Activated T-cell treated with anti-CD3 and anti-CD28 coated beads, Interleukin-2, amount 50 U/mL, for 72 hours (primary cell): ENCODE data around the gene ALKBH5. TPM values are rescaled to one million over a fixed set of nuclear protein-coding genes. Genes with fewer than 3 reads are reported as not detected.

Source experiments
- ATAC-seq, 2 donors: fragments of 150-1000 bp; cut with Tn5 transposase; replicated peaks in 1 of 2; 2 replicates each; pipeline ENCODE4 v1.10.0; 2021; ENCODE audit warnings: moderate library complexity in 2 of 2, mild to moderate bottlenecking in 1 of 2
- DNase-seq, 2 donors: peaks; one replicate each; pipeline ENCODE4 v3.0.0; 2021 to 2022; ENCODE audit warnings: mixed read lengths in 1 of 2
- H3K27ac Mint-ChIP-seq: one replicate; pipeline ENCODE4 v1.8.0; 2022; ENCODE audit warnings: mild to moderate bottlenecking, moderate library complexity, mixed read lengths
- H3K27me3 Mint-ChIP-seq: one replicate; pipeline ENCODE4 v1.8.0; 2022; ENCODE audit warnings: low read depth, mixed read lengths
- H3K36me3 Mint-ChIP-seq, 2 donors: one replicate each; pipeline ENCODE4 v1.8.0; 2022; ENCODE audit warnings: mixed read lengths in 2 of 2, mild to moderate bottlenecking in 1 of 2; ENCODE audit not compliant: insufficient read depth in 2 of 2
- H3K4me1 Mint-ChIP-seq: one replicate; pipeline ENCODE4 v1.8.0; 2022; ENCODE audit warnings: low read depth, mixed read lengths
- H3K4me3 Mint-ChIP-seq, 2 donors: one replicate each; pipeline ENCODE4 v1.8.0; 2022; ENCODE audit warnings: mild to moderate bottlenecking in 2 of 2, mixed read lengths in 2 of 2, moderate library complexity in 2 of 2
- H3K9me3 Mint-ChIP-seq, 2 donors: one replicate each; pipeline ENCODE4 v1.8.0; 2022; ENCODE audit warnings: mixed read lengths in 2 of 2
- total RNA-seq, 2 donors: library from RNA; stranded (reverse); gene quantifications; one replicate each; pipeline ENCODE4 v1.2.3, GENCODE V29; 2022

Gene ALKBH5
- total RNA-seq, 2 donors from 2014 or later, result 125 to 133 TPM

DNA sequence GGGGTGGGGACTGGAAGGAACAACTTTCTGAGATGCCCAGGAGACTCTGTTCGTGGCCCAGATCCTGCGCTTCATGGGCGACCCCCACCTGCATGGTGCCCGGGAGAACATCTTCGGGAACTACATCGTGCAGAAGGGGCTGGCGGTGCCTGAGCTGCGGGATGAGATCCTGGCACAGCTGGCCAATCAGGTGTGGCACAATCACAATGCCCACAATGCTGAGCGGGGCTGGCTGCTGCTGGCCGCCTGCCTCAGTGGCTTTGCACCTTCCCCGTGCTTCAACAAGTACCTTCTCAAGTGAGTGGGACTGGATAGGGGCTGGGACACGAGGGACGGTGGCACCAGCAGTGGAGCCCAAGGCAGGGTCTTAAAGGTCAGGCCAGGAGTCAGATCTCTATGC is 37.8 kb upstream of the ALKBH5 start:
- no peaks in the 10 kb centered on the region for H3K27me3 Mint-ChIP-seq
- no peak for ATAC-seq
- H3K4me3 Mint-ChIP-seq, result no peak overlapping the region
- no peaks in the 10 kb centered on the region for H3K36me3 Mint-ChIP-seq
- H3K9me3 Mint-ChIP-seq, result no peaks in the 10 kb centered on the region
- H3K4me1 Mint-ChIP-seq, result peaks cover 5% of the 10 kb centered on the region
- no peak for DNase-seq
- no peak overlapping the region for H3K27ac Mint-ChIP-seq

DNA sequence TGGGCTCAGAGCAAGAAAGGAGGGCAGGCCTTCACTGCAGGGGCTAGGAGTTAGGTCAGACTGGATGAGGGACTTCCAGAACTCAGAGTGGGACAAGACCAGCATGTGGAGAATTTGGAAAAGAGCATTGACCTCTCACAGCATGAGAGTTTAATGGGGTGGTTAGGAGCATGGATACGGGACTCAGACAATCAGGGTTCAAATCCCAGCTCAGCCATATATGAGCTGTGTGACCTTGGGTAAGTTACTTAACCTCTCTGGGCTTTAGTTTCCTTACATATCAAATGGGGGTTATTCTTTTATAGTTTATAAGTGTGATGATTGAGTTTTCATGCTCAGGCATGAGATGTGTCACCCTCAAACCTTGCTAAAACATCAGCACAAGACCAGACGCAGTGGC is 37.4 kb upstream of the ALKBH5 start:
- no peak overlapping the region for H3K4me3 Mint-ChIP-seq
- no peak for DNase-seq
- H3K27ac Mint-ChIP-seq, result no peak overlapping the region
- H3K9me3 Mint-ChIP-seq, result no peaks in the 10 kb centered on the region
- H3K4me1 Mint-ChIP-seq, result peaks cover under 1% of the 10 kb centered on the region
- H3K27me3 Mint-ChIP-seq, result no peaks in the 10 kb centered on the region
- ATAC-seq, result no peak
- H3K36me3 Mint-ChIP-seq, result no peaks in the 10 kb centered on the region

DNA sequence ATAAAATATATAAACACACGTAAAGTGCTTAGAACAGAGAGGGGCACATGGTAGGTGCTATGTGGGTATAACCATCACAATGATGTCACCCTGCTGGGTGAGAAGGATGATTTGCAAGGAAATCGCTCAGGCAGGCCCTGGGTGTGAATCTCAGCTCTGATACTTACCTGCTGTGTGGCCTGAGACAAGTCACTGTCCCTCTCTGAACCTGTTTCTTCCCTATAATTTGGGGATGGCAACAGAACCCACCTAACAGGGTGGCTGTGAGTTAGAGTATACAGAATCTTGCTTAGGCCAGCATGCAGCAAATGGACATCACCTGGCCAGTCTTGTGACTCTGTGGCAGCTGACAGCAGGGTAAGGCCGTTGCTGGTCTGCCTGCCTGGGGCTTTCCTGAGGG is 36.6 kb upstream of the ALKBH5 start:
- Mint-ChIP-seq H3K4me3 (no peak overlapping the region), H3K27ac (no peak overlapping the region), H3K4me1 (no peaks in the 10 kb centered on the region), H3K9me3 (no peaks in the 10 kb centered on the region), H3K36me3 (no peaks in the 10 kb centered on the region), H3K27me3 (no peaks in the 10 kb centered on the region)
- ATAC-seq (no peak), DNase-seq (no peak)

DNA sequence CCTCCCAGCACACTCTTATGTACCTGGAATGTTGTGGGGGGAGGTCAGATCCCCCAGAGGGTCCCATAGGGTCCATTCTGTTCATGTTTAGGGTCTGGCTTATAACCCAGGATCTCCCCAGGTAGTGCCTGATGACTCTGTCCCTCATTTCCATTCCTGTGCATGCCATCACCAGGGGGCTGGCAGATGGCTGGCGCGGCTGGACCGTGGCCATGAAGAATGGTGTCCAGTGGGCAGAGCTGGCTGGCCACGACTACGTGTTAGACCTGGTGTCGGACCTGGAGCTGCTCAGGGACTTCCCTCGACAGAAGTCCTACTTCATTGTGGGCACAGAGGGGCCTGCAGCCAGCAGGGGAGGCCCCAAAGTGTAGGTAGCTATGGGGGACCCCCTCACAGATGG is 35.0 kb upstream of the ALKBH5 start:
- no peaks in the 10 kb centered on the region for H3K4me1 Mint-ChIP-seq
- no peak overlapping the region for H3K4me3 Mint-ChIP-seq
- H3K36me3 Mint-ChIP-seq, result no peaks in the 10 kb centered on the region
- H3K27ac Mint-ChIP-seq, result no peak overlapping the region
- H3K9me3 Mint-ChIP-seq, result no peaks in the 10 kb centered on the region
- H3K27me3 Mint-ChIP-seq, result no peaks in the 10 kb centered on the region
- DNase-seq (no peak), ATAC-seq (no peak)

DNA sequence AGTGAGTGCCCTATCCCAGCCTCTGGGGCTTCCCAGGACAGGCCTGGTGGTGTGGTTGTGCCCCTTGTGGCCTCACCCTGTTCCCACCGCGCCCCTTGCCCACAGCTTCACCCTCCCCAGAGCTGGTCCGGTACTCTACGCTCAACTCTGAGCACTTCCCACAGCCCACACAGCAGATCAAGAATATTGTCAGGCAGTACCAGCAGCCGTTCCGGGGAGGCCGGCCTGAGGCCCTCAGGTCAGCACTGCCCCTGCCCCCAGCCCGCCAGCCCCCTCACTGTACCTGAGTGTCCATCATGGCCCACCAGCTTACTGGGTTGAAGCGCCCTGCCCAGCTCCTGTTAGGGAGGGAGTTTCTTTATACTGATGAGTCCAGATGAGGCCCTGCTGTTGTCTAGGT is 32.3 kb upstream of the ALKBH5 start:
- H3K27ac Mint-ChIP-seq, result no peak overlapping the region
- H3K27me3 Mint-ChIP-seq, result no peaks in the 10 kb centered on the region
- no peaks in the 10 kb centered on the region for H3K36me3 Mint-ChIP-seq
- no peaks in the 10 kb centered on the region for H3K9me3 Mint-ChIP-seq
- H3K4me1 Mint-ChIP-seq, result peaks cover under 1% of the 10 kb centered on the region
- DNase-seq, result no peak
- H3K4me3 Mint-ChIP-seq, result no peak overlapping the region
- no peak for ATAC-seq

DNA sequence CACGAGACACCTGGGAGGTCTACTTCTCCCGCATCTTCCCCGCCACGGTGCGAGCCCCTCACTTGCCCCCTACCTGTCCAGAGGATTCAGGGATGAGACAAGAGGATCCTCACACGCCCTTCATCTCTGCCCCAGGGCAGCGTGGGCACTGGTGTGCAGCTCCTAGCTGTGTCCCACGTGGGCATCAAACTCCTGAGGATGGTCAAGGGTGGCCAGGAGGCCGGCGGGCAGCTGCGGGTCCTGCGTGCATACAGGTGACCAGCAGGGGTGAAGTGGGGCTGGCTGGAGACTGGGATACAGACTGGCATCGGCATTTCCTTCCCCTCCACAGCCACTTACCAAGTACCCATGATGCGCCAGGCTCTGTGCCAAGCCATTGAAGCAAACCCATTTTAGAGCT is 28.4 kb upstream of the ALKBH5 start:
- H3K4me1 Mint-ChIP-seq, result peaks cover 11% of the 10 kb centered on the region
- H3K27ac Mint-ChIP-seq, result no peak overlapping the region
- no peak for DNase-seq
- H3K4me3 Mint-ChIP-seq, result no peak overlapping the region
- H3K9me3 Mint-ChIP-seq, result no peaks in the 10 kb centered on the region
- no peaks in the 10 kb centered on the region for H3K27me3 Mint-ChIP-seq
- no peak for ATAC-seq
- H3K36me3 Mint-ChIP-seq, result no peaks in the 10 kb centered on the region

DNA sequence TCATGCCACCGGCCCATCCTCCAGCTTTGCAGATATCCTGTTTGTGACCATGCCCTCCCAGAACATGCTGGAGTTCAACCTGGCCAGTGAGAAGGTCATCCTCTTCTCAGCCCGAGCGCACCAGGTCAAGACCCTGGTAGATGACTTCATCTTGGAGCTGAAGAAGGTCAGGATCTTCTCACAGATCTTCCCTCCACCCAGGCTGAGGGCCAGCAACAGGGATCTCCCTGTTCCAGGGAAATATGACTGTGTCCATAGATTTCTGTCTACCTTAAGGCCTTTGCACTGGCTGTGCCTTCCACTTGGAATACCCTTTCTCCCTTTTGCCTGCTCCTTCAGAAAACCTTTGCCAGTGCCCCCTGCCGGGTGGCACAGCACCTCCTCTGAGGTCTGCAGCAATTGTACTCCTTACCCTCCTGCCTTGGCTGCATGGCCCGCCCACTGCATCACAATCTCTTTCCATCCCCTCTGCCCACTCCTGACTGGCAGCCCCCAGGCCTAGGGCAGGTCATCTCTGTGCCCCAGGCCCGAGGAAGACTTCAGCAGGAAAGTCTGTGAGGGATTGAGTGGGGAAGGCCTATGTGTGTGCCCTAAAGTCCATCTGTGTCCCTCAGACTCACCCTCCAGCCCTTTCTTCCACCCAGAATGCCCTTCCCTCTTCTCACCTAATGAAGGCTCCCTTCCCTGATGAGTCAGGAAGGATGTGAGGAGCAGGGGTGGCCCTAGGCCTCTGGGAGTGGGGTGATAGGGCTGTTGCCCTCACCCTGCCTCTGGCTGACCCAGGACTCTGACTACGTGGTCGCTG is 27.3 kb upstream of the ALKBH5 start:
- no peak overlapping the region for H3K27ac Mint-ChIP-seq
- no peak overlapping the region for H3K4me3 Mint-ChIP-seq

DNA sequence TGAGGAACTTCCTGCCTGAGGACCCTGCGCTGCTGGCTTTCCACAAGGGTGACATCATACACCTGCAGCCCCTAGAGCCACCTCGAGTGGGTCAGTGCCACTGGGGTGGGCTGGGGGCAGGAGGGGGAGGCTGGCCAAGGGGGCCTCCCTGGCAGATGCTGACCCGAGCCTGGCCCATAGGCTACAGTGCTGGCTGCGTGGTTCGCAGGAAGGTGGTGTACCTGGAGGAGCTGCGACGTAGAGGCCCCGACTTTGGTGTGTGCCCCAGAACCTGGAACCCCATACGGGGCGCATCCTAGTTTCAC is 26.7 kb upstream of the ALKBH5 start:
- no peak overlapping the region for H3K27ac Mint-ChIP-seq
- H3K36me3 Mint-ChIP-seq, result no peaks in the 10 kb centered on the region
- no peaks in the 10 kb centered on the region for H3K9me3 Mint-ChIP-seq
- H3K4me1 Mint-ChIP-seq, result peaks cover 11% of the 10 kb centered on the region
- DNase-seq (no peak), ATAC-seq (no peak)
- no peaks in the 10 kb centered on the region for H3K27me3 Mint-ChIP-seq
- no peak overlapping the region for H3K4me3 Mint-ChIP-seq

More for the DNA sequence above, 27.3 kb upstream of the ALKBH5 start:
- no peak for ATAC-seq
- H3K36me3 Mint-ChIP-seq, result no peaks in the 10 kb centered on the region
- DNase-seq, result no peak
- H3K4me1 Mint-ChIP-seq, result peaks cover 11% of the 10 kb centered on the region
- no peaks in the 10 kb centered on the region for H3K27me3 Mint-ChIP-seq
- no peaks in the 10 kb centered on the region for H3K9me3 Mint-ChIP-seq

DNA sequence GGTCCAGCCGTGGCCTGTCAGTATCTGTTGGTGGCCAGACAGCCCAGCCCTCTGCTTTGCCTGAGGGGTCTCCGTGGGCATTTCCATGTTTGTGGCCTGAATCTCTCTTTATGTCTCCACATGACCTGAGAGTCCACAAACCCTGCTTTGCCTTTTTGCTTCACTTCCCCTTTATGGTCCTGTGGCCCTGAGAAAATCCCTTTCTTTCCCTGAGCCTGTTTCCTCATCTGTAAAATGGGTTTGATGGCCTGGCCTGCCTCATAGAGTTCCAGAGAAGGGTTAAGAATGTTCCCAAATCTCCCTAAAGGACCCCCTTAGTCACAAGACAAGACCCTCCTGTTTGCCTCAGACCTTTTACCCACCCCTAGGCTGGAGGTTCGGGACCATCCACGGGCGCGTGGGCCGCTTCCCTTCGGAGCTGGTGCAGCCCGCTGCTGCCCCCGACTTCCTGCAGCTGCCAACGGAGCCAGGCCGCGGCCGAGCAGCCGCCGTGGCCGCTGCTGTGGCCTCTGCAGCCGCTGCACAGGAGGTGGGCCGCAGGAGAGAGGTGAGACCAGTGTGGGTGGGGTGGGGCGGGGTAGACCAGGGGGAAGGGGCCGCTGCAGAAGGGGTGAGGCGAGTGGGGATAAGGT is 26.2 kb upstream of the ALKBH5 start:
- no peak overlapping the region for H3K27ac Mint-ChIP-seq
- no peak for ATAC-seq

DNA sequence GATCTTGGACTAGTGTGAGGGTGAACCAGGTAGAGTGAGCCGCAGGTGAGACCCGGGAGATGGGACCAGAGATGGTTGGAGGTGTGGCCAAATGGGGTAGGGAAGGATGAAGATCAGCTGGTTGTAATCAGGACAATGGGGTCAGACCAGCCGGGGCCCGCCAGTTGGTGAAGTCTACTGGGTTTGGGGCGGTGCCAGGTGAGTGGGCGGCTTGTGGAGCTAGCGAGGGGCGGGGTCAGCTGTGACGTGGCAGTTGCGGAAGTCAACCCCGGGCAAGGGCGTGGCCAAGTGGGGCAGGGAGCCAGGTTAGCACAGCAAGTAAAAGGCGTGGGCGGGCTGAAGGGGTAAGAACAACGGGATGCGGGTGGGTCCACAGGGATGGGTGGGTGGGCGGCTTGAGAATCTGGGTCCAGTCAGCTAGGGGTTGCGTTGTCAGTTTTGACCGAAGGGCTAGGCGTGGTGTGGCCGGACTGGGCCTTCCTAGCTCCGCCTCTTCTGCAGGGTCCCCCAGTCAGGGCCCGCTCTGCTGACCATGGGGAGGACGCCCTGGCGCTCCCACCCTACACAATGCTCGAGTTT is 25.5 kb upstream of the ALKBH5 start:
- ATAC-seq, result peak; percentile 85
- H3K4me3 Mint-ChIP-seq, result peak overlapping the region; percentile 77 to 89
- no peaks in the 10 kb centered on the region for H3K9me3 Mint-ChIP-seq
- H3K4me1 Mint-ChIP-seq, result peaks cover 11% of the 10 kb centered on the region
- no peaks in the 10 kb centered on the region for H3K36me3 Mint-ChIP-seq
- peak overlapping the region; percentile 67 for H3K27ac Mint-ChIP-seq
- peak; percentile 97 to 98 for DNase-seq
- H3K27me3 Mint-ChIP-seq, result no peaks in the 10 kb centered on the region

More for the DNA sequence above, 26.2 kb upstream of the ALKBH5 start:
- Mint-ChIP-seq H3K27me3 (no peaks in the 10 kb centered on the region), H3K4me1 (peaks cover 11% of the 10 kb centered on the region), H3K9me3 (no peaks in the 10 kb centered on the region), H3K36me3 (no peaks in the 10 kb centered on the region), H3K4me3 (peak overlapping the region; percentile 77 to 89)
- no peak for DNase-seq

DNA sequence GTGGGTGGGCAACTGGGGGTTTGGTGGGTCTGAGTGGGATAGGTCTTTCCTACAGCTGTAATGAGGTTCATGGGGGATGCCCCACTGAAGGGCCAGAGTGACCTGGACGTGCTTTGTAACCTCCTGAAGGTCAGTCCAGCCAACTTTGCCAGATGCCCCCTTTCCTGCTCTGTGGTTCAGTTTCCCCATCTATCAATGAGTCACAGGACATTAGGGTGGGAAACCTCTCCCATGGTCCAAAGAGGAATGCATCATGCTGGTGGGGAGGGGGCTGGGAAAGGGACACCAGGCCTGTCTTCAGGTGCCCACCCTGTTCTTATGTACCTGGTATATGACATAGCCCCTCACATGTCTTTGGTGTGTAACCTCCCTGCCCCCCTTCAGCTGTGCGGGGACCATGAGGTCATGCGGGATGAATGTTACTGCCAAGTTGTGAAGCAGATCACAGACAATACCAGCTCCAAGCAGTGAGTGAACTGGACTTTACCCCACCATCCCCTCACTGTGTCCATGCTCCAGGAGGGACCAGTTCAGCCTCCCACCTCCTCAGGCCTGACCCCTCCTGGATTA is 24.0 kb upstream of the ALKBH5 start:
- Mint-ChIP-seq H3K4me3 (no peak overlapping the region), H3K9me3 (no peaks in the 10 kb centered on the region), H3K27ac (no peak overlapping the region), H3K36me3 (no peaks in the 10 kb centered on the region), H3K27me3 (no peaks in the 10 kb centered on the region), H3K4me1 (peaks cover 11% of the 10 kb centered on the region)
- ATAC-seq (no peak), DNase-seq (no peak)

DNA sequence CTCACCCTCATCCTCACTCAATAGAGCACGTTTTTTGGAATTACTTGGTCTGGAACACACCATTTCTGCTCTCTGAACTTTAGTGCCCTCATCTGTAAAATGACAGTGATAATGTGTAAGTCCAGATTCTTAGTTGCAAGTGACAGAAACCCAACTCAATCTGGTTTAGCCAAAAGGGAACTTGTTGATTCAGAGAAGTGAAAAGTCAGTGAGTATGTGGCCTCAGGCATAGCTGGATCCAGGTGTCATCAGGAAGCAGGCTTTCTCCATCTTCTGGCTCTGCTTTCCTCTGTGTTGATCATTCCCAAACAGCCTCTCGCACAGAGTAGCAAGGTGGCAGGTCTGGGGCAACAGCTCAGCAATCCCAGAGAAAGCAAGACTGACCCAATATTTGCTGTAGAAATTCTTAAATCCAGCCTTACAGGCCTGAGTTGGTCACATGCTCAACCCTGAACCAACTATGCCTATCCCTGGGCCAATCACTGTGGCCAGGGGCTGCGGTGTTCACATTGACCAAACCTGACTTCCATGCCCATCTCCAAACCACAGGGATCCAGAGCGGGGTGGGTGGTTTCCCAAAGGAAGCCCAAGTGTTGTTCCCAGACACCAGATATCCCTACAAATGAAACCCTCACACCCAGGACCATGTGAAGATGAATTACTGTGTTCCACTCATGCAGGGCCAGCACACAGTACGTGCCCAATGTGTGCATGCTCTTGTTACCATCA is 23.3 kb upstream of the ALKBH5 start:
- Mint-ChIP-seq H3K36me3 (no peaks in the 10 kb centered on the region), H3K27me3 (no peaks in the 10 kb centered on the region), H3K4me3 (no peak overlapping the region), H3K4me1 (peaks cover 11% of the 10 kb centered on the region), H3K9me3 (no peaks in the 10 kb centered on the region), H3K27ac (no peak overlapping the region)
- no peak for DNase-seq
- ATAC-seq, result no peak
